ENCODE results near the gene DAND5.

DAND5 gene

GRCh38 chr19:13014921-13015280, 45.5 kb downstream of the DAND5 start:
- Histone ChIP-seq H3K9ac (no peak overlapping the region), H2AFZ (ENCODE audit: low read depth) (no peak overlapping the region), H4K20me1 (ENCODE audit: insufficient read depth) (no peaks in the 10 kb centered on the region), H3K4me2 (no peak overlapping the region), H3K79me2 (ENCODE audit: insufficient read depth, low read depth) (no peaks in the 10 kb centered on the region), H3K4me3 (IDR thresholded peaks at IDR 0.05; ENCODE audit: insufficient read depth, low read depth, low read length) (no peak overlapping the region), H3K36me3 (ENCODE audit: insufficient read depth) (no peaks in the 10 kb centered on the region), H3K27me3 (ENCODE audit: insufficient read depth, low read depth) (peaks cover 83% of the 10 kb centered on the region), H3K27ac (no peak overlapping the region), H3K4me1 (ENCODE audit: low read depth, poor library complexity, severe bottlenecking) (no peaks in the 10 kb centered on the region)
- TF ChIP-seq CTCF (conservative IDR thresholded peaks at IDR 0.05; ENCODE audit: low read depth, low read length) = no peak

GRCh38 chr19:13015361-13016223, 46.2 kb downstream of the DAND5 start:
- H3K4me2 ChIP-seq = no peak overlapping the region
- no peaks in the 10 kb centered on the region for H3K36me3 ChIP-seq (ENCODE audit: insufficient read depth)
- H3K4me1 ChIP-seq (ENCODE audit: low read depth, poor library complexity, severe bottlenecking) = no peaks in the 10 kb centered on the region
- no peaks in the 10 kb centered on the region for H4K20me1 ChIP-seq (ENCODE audit: insufficient read depth)
- H3K9ac ChIP-seq = no peak overlapping the region
- no peak for TF ChIP-seq CTCF (conservative IDR thresholded peaks at IDR 0.05; ENCODE audit: low read depth, low read length)
- H3K27ac ChIP-seq = no peak overlapping the region
- no peaks in the 10 kb centered on the region for H3K79me2 ChIP-seq (ENCODE audit: insufficient read depth, low read depth)
- peaks cover 84% of the 10 kb centered on the region for H3K27me3 ChIP-seq (ENCODE audit: insufficient read depth, low read depth)
- H3K4me3 ChIP-seq (IDR thresholded peaks at IDR 0.05; ENCODE audit: insufficient read depth, low read depth, low read length) = no peak overlapping the region
- H2AFZ ChIP-seq (ENCODE audit: low read depth) = no peak overlapping the region

GRCh38 chr19:13016245-13016627, 46.9 kb downstream of the DAND5 start:
- Histone ChIP-seq H2AFZ (ENCODE audit: low read depth) (no peak overlapping the region), H3K4me3 (IDR thresholded peaks at IDR 0.05; ENCODE audit: insufficient read depth, low read depth, low read length) (no peak overlapping the region), H3K9ac (no peak overlapping the region), H3K27me3 (ENCODE audit: insufficient read depth, low read depth) (peaks cover 84% of the 10 kb centered on the region), H3K36me3 (ENCODE audit: insufficient read depth) (no peaks in the 10 kb centered on the region), H3K4me2 (no peak overlapping the region), H3K79me2 (ENCODE audit: insufficient read depth, low read depth) (no peaks in the 10 kb centered on the region), H4K20me1 (ENCODE audit: insufficient read depth) (no peaks in the 10 kb centered on the region), H3K4me1 (ENCODE audit: low read depth, poor library complexity, severe bottlenecking) (no peaks in the 10 kb centered on the region), H3K27ac (no peak overlapping the region)
- TF ChIP-seq CTCF (conservative IDR thresholded peaks at IDR 0.05; ENCODE audit: low read depth, low read length) = no peak

GRCh38 chr19:13016628-13017305, 47.4 kb downstream of the DAND5 start:
- no peak overlapping the region for H2AFZ ChIP-seq (ENCODE audit: low read depth)
- no peak overlapping the region for H3K4me3 ChIP-seq (IDR thresholded peaks at IDR 0.05; ENCODE audit: insufficient read depth, low read depth, low read length)
- H3K4me1 ChIP-seq (ENCODE audit: low read depth, poor library complexity, severe bottlenecking) = no peaks in the 10 kb centered on the region
- H3K27ac ChIP-seq = no peak overlapping the region
- H4K20me1 ChIP-seq (ENCODE audit: insufficient read depth) = no peaks in the 10 kb centered on the region
- peaks cover 81% of the 10 kb centered on the region for H3K27me3 ChIP-seq (ENCODE audit: insufficient read depth, low read depth)
- no peaks in the 10 kb centered on the region for H3K36me3 ChIP-seq (ENCODE audit: insufficient read depth)
- no peaks in the 10 kb centered on the region for H3K79me2 ChIP-seq (ENCODE audit: insufficient read depth, low read depth)
- no peak overlapping the region for H3K4me2 ChIP-seq
- H3K9ac ChIP-seq = no peak overlapping the region
- TF ChIP-seq CTCF (conservative IDR thresholded peaks at IDR 0.05; ENCODE audit: low read depth, low read length) = no peak

Measured in KMS-11 (cell line).